Trophoblast cell (in vitro differentiated cells and primary cell): ENCODE measurements around the gene RGP1.

Source experiments
- DNase-seq, 2 donors: peaks; one replicate each; pipeline ENCODE4 v3.0.0-alpha.2; 2016
- H2AFZ ChIP-seq: 2 replicates; pipeline ENCODE4 v1.6.1; 2013; ENCODE audit warnings: low read length, moderate library complexity, mild to moderate bottlenecking; ENCODE audit not compliant: insufficient read depth, poor library complexity
- H2AK5ac ChIP-seq: 2 replicates; pipeline ENCODE4 v1.6.1; 2013; ENCODE audit warnings: mild to moderate bottlenecking, low read length
- H2BK120ac ChIP-seq: 2 replicates; pipeline ENCODE4 v1.6.1; 2013; ENCODE audit warnings: low read length, mild to moderate bottlenecking, moderate library complexity; ENCODE audit not compliant: insufficient read depth, poor library complexity
- H2BK12ac ChIP-seq: 2 replicates; pipeline ENCODE4 v1.6.1; 2013; ENCODE audit warnings: mild to moderate bottlenecking, low read length, moderate library complexity
- H2BK5ac ChIP-seq: 2 replicates; pipeline ENCODE4 v1.6.1; 2013; ENCODE audit warnings: low read length, low read depth, moderate library complexity, mild to moderate bottlenecking; ENCODE audit not compliant: poor library complexity
- H3K14ac ChIP-seq: 2 replicates; pipeline ENCODE4 v1.6.1; 2013; ENCODE audit warnings: mild to moderate bottlenecking, low read length
- H3K18ac ChIP-seq: 2 replicates; pipeline ENCODE4 v1.6.1; 2013; ENCODE audit warnings: mild to moderate bottlenecking, low read length
- H3K23ac ChIP-seq: 2 replicates; pipeline ENCODE4 v1.6.1; 2013; ENCODE audit warnings: low read length
- H3K27ac ChIP-seq: 2 replicates; pipeline ENCODE4 v1.5.1; 2013; ENCODE audit warnings: low read depth, mild to moderate bottlenecking, inconsistent platforms, low read length, moderate library complexity
- H3K27me3 ChIP-seq: 2 replicates; pipeline ENCODE4 v1.6.1; 2013; ENCODE audit warnings: inconsistent platforms, mild to moderate bottlenecking, low read length, moderate library complexity; ENCODE audit not compliant: insufficient read depth
- H3K36me3 ChIP-seq, 2 experiments: 1 replicate in 1 of 2; 2 replicates in 1 of 2; pipeline ENCODE4 v1.6.1; 2013; ENCODE audit warnings: low read length in 2 of 2, mild to moderate bottlenecking in 2 of 2, moderate library complexity in 1 of 2; ENCODE audit not compliant: insufficient read depth in 2 of 2, control insufficient read depth in 1 of 2
- H3K4ac ChIP-seq: 2 replicates; pipeline ENCODE4 v1.6.1; 2013; ENCODE audit warnings: low read depth, mild to moderate bottlenecking, low read length, moderate library complexity
- H3K4me1 ChIP-seq, 2 experiments: 1 replicate in 1 of 2; 2 replicates in 1 of 2; pipeline ENCODE4 v1.6.1; 2013; ENCODE audit warnings: low read length in 2 of 2, mild to moderate bottlenecking in 2 of 2, moderate library complexity in 1 of 2; ENCODE audit not compliant: insufficient read depth in 2 of 2, control insufficient read depth in 1 of 2
- H3K4me2 ChIP-seq: 2 replicates; pipeline ENCODE4 v1.6.1; 2013; ENCODE audit warnings: inconsistent platforms, mild to moderate bottlenecking, low read length, moderate library complexity
- H3K4me3 ChIP-seq: 2 replicates; pipeline ENCODE4 v1.5.1; 2013; ENCODE audit warnings: mild to moderate bottlenecking, low read depth, low read length, inconsistent platforms
- H3K79me1 ChIP-seq: one replicate; pipeline ENCODE4 v1.6.1; 2013; ENCODE audit warnings: low read length
- H3K79me2 ChIP-seq: 2 replicates; pipeline ENCODE4 v1.6.1; 2013; ENCODE audit warnings: low read length, mild to moderate bottlenecking; ENCODE audit not compliant: control insufficient read depth, insufficient read depth, poor library complexity
- H3K9ac ChIP-seq: 2 replicates; pipeline ENCODE4 v1.6.1; 2013; ENCODE audit warnings: mild to moderate bottlenecking, low read length
- H3K9me3 ChIP-seq: 2 replicates; pipeline ENCODE4 v1.6.1; 2013; ENCODE audit warnings: low read depth, mild to moderate bottlenecking, control low read depth, inconsistent platforms, low read length; ENCODE audit not compliant: insufficient read depth
- H4K12ac ChIP-seq: 2 replicates; pipeline ENCODE4 v1.6.1; 2013; ENCODE audit warnings: low read depth, mild to moderate bottlenecking, low read length, moderate library complexity
- H4K8ac ChIP-seq: 2 replicates; pipeline ENCODE4 v1.6.1; 2013; ENCODE audit warnings: low read depth, mild to moderate bottlenecking, low read length, moderate library complexity
- H4K91ac ChIP-seq: one replicate; pipeline ENCODE4 v1.6.1; 2013; ENCODE audit warnings: low read depth, mild to moderate bottlenecking, low read length, moderate library complexity
- WGBS: extraction: QIAGEN DNeasy Blood & Tissue Kit; methylation state at CpG from one replicate; pipeline ENCODE4 v1.1.7; 2013; ENCODE audit warnings: missing lambda C conversion rate; ENCODE audit not compliant: insufficient read length, insufficient coverage; ENCODE audit errors: extremely low coverage; 5-methylcytosine and 5-hydroxymethylcytosine counted together

RGP1 gene

DNA sequence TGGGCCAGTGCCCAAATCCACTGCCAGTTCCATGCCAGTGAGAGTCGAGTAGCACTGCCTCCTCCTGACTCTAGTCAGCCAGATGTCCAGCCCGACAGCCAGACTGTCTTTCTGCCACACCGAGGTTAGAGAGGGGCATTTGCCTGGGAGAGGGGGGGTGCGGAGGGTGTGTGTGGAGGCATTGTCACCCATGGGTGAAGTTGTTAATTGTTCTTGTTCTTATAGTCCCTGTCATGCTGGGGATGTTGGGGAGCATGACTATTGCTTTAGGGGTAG, 1.1 kb downstream of the RGP1 start:
- no peaks in the 10 kb centered on the region for H3K27me3 ChIP-seq

DNA sequence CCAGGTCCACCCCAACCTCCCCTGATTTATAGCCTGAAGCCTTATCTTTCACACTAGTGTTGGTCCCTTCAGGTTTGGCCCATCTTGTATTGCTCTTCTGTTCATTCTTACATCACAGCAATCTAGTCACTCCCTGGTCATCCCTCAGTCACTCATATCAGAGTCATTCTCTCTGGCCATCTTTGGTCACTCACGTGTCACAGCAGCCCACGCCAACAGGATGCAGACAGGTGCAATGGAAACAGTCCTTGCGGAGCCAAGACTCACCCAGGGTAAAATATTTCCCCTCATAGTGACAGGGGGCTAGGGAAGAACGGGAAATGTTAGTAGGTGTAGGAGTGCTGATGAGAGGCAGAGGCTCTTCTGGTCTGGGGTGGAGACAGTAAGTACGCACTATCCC, 4.4 kb downstream of the RGP1 start:
- H3K4ac ChIP-seq = no peak overlapping the region
- H3K27me3 ChIP-seq = no peaks in the 10 kb centered on the region
- no peak overlapping the region for H2BK5ac ChIP-seq
- no CpG with 5 or more reads among the region's 5 CpGs for WGBS
- no peak overlapping the region for H2BK120ac ChIP-seq
- no peak overlapping the region for H3K4me2 ChIP-seq
- no peak overlapping the region for H3K23ac ChIP-seq
- H3K36me3 ChIP-seq = peaks cover 29 to 39% of the 10 kb centered on the region in 2 experiments
- no peak overlapping the region for H3K14ac ChIP-seq
- no peak overlapping the region for H2AK5ac ChIP-seq
- no peak overlapping the region for H4K12ac ChIP-seq
- H3K4me1 ChIP-seq = peaks cover 4 to 15% of the 10 kb centered on the region in 2 experiments
- H2BK12ac ChIP-seq = no peak overlapping the region
- no peak overlapping the region for H3K27ac ChIP-seq
- no peak for DNase-seq
- no peak overlapping the region for H2AFZ ChIP-seq
- no peak overlapping the region for H3K18ac ChIP-seq
- no peaks in the 10 kb centered on the region for H3K9me3 ChIP-seq
- H3K4me3 ChIP-seq = no peak overlapping the region
- peaks cover 21% of the 10 kb centered on the region for H3K79me1 ChIP-seq
- no peak overlapping the region for H3K9ac ChIP-seq
- no peak overlapping the region for H4K8ac ChIP-seq
- H3K79me2 ChIP-seq = peaks cover 8% of the 10 kb centered on the region
- no peak overlapping the region for H4K91ac ChIP-seq

More for the DNA sequence above, 1.1 kb downstream of the RGP1 start:
- H2BK120ac ChIP-seq = no peak overlapping the region
- H3K4ac ChIP-seq = peak overlapping the region; percentile 19
- H2BK12ac ChIP-seq = no peak overlapping the region
- H3K18ac ChIP-seq = peak overlapping the region; percentile 2
- whole genome bisulfite sequencing = no CpG with 5 or more reads among the region's 4 CpGs
- H3K23ac ChIP-seq = no peak overlapping the region
- peak overlapping the region; percentile 90 for H3K4me2 ChIP-seq
- H3K27ac ChIP-seq = no peak overlapping the region
- H2AK5ac ChIP-seq = peak overlapping the region; percentile 21
- DNase-seq = no peak
- H3K36me3 ChIP-seq = peaks cover 29 to 39% of the 10 kb centered on the region in 2 experiments
- no peak overlapping the region for H2AFZ ChIP-seq
- H4K91ac ChIP-seq = peak overlapping the region; percentile 95
- peaks cover 15 to 28% of the 10 kb centered on the region in 2 experiments for H3K4me1 ChIP-seq
- H3K4me3 ChIP-seq = no peak overlapping the region
- H2BK5ac ChIP-seq = no peak overlapping the region
- peaks cover 12% of the 10 kb centered on the region for H3K79me1 ChIP-seq
- no peaks in the 10 kb centered on the region for H3K9me3 ChIP-seq
- H3K14ac ChIP-seq = no peak overlapping the region
- peaks cover 23% of the 10 kb centered on the region for H3K79me2 ChIP-seq
- peak overlapping the region; percentile 35 for H3K9ac ChIP-seq
- H4K8ac ChIP-seq = peak overlapping the region; percentile 12
- no peak overlapping the region for H4K12ac ChIP-seq

DNA sequence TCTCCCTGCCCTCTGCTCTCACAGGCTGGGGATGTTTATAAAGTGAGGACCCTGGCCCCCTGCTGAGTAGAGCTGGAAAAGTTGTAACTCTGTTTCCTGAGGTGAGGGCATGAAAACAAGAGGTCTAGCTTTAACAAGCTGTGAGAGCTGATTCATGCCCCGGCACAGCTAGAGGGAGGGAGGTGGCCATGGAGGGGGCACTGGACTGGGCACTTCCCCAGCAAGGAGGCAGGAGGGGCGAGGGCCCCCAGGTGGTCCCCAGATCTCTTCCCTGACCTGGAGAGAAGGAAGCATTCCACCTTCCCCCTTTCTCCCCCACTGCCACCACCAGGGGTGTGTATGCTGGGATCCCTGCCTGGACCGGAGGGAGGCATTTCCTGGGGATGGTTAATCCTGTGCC, 5.2 kb downstream of the RGP1 start, which contains the start of gene MSMP:
MSMP (minus strand) TSS at position 13 of the 400 bp plus-strand sequence. CDS start 147 bp downstream, outside the sequence.
- no peak within 1 kb of the TSS for H3K14ac ChIP-seq
- H2BK12ac ChIP-seq = no peak within 1 kb of the TSS
- no peak within 1 kb of the TSS for H3K4me2 ChIP-seq
- H4K91ac ChIP-seq = no peak within 1 kb of the TSS
- H2BK120ac ChIP-seq = no peak within 1 kb of the TSS
- no peak within 1 kb of the TSS for H3K27ac ChIP-seq
- H3K79me1 ChIP-seq = peaks cover 13% of the 10 kb centered on the region
- H3K4ac ChIP-seq = no peak within 1 kb of the TSS
- H4K8ac ChIP-seq = no peak within 1 kb of the TSS
- H2BK5ac ChIP-seq = no peak within 1 kb of the TSS
- no peak for DNase-seq
- H2AK5ac ChIP-seq = no peak within 1 kb of the TSS
- no peak within 1 kb of the TSS for H3K9ac ChIP-seq
- no peak within 1 kb of the TSS for H2AFZ ChIP-seq
- no peak within 1 kb of the TSS for H3K23ac ChIP-seq
- H3K18ac ChIP-seq = no peak within 1 kb of the TSS
- H3K36me3 ChIP-seq = peaks cover 29 to 39% of the 10 kb centered on the region in 2 experiments
- no peaks in the 10 kb centered on the region for H3K27me3 ChIP-seq
- H4K12ac ChIP-seq = no peak within 1 kb of the TSS
- no peak within 1 kb of the TSS for H3K4me3 ChIP-seq
- H3K9me3 ChIP-seq = no peaks in the 10 kb centered on the region
- no CpG with 5 or more reads among the region's 3 CpGs for WGBS
- H3K79me2 ChIP-seq = peaks cover 3% of the 10 kb centered on the region
- H3K4me1 ChIP-seq = peaks cover 4 to 15% of the 10 kb centered on the region in 2 experiments

DNA sequence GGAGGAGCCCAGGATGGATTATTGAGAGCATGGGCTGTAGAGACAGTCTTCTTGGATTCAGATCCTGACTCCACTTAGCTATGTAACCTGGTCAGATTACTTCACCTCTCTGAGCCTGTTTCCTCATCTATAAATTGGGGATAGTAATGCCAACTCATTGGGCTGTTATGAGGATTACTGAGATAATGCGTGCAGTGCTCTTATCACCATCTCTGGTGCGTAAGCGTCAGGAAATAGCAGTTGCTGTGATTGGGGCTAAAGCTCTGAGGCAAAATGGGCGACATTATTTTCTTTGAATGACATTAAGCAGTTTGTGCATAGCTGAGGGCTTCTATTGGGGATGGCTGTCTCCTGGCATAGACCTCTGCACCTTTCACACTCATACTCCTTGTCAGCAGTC, 6.0 kb downstream of the RGP1 start:
- Histone ChIP-seq H2BK5ac (no peak overlapping the region), H2AFZ (no peak overlapping the region), H3K79me2 (no peaks in the 10 kb centered on the region), H3K14ac (no peak overlapping the region), H2AK5ac (no peak overlapping the region), H3K18ac (no peak overlapping the region), H3K9me3 (no peaks in the 10 kb centered on the region), H3K9ac (no peak overlapping the region), H3K27me3 (no peaks in the 10 kb centered on the region), H3K23ac (no peak overlapping the region), H3K4me3 (no peak overlapping the region), H4K91ac (no peak overlapping the region), H3K4ac (no peak overlapping the region), H3K27ac (no peak overlapping the region), H2BK120ac (no peak overlapping the region), H2BK12ac (no peak overlapping the region), H3K79me1 (peaks cover 9% of the 10 kb centered on the region), H3K4me1 (peaks cover 2 to 11% of the 10 kb centered on the region in 2 experiments), H4K8ac (no peak overlapping the region), H3K4me2 (no peak overlapping the region), H4K12ac (no peak overlapping the region), H3K36me3 (peaks cover 29 to 39% of the 10 kb centered on the region in 2 experiments)
- WGBS = no CpG with 5 or more reads among the region's 4 CpGs
- DNase-seq = peak in 1 of 2 donors; percentile 50
